ENCODE measurements around the gene NECTIN1. TPM values are rescaled to one million over a fixed set of nuclear protein-coding genes. Genes with fewer than 3 reads are reported as not detected.
A peak's percentile ranks its signal among the peaks of the same experiment; 100 is the strongest.

NECTIN1 gene
- total RNA-seq, 1 experiment from 2014 or later = 3.0 TPM

DNA sequence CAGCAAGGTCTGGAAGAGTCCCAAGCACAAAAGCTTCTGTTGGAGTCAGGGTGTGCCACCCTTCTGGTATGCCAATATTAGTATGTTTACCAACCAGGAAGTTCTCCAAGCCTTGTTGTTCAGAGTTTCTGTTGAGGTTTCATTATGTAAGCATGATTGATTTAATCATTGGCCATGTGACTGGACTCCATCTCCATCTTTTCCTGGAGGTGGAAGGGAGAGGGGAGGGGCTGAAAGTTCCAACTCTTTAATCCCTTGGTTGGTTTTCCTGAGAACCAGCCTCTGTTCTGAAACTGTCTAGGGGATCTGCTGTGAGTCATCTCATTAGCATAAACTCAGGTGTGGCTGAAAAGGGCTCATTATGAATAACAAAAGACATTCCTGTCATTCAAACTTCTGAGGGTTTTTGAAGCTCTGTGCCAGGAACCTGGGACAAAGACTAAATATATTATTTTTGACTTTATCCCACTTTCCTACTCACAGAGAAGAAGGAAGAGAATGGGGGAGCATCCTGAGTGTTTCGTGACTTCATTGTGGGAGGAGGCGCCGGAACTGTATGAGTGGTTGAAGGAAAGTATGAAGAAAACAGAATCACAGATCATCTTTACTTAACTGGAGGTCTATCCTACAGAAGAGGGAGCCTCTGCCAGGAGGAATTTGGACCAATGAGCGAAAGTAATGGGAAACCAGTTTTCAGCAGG lies 138.2 kb downstream of the NECTIN1 start:
- DNase-seq (ENCODE audit: low spot score) = peak; percentile 66

DNA sequence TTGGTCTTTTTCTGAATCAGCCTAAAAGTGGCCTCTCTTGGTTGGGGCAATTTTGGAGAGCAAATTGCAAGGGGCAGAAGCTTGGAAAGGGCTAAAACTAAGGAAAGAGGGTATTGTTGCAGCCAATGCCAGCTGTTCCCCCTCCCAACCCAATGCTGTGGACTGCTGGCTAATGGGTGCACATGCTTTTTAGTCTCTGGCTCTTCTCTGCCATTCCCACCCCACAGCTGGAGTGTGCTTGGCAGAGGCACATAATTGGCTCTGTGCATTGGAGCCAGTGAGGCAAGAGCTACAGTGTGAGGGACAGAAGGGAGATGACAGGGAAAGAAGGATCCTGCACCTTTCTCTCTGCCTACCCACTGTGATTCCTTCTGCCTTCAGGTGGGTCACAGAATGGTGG lies 140.0 kb downstream of the NECTIN1 start:
- no peak for DNase-seq (ENCODE audit: low spot score)

Measured in A172 (cell line).